HepG2 (cell line): ENCODE results near the gene USF2. TPM values are rescaled to one million over a fixed set of nuclear protein-coding genes. Genes with fewer than 3 reads are reported as not detected.

Experiments used
- CHD2 ChIP-seq: IDR thresholded peaks from 2 replicates; pipeline ENCODE4 v1.6.1; 2011; ENCODE audit warnings: low read depth, low read length, improper control_type of control experiment
- DMAP1 ChIP-seq: IDR thresholded peaks from 2 replicates; pipeline ENCODE4 v1.6.1; 2016
- DPF2 ChIP-seq: sonication (generic); formaldehyde crosslinking; IDR thresholded peaks from 2 replicates; pipeline ENCODE4 v1.4.0; 2020; ENCODE audit warnings: mild to moderate bottlenecking, low read depth, missing genetic modification reagents, borderline replicate concordance
- EHMT2 ChIP-seq: fragments of 200-600 bp; sonication (generic); IDR thresholded peaks from 2 replicates; pipeline ENCODE4 v1.7.0; 2017; ENCODE audit warnings: antibody characterized with exemption, low read depth, low read length, borderline replicate concordance
- GABPA ChIP-seq, 2 experiments: IDR thresholded peaks; 2 replicates each; pipeline ENCODE4 v1.6.1; 2011 to 2016; ENCODE audit warnings: low read depth in 2 of 2, low read length in 1 of 2, missing biosample characterization in 1 of 2, missing genetic modification characterization in 1 of 2
- KLF15 ChIP-seq: sonication (generic); formaldehyde crosslinking; IDR thresholded peaks from 2 replicates; pipeline ENCODE4 v1.8.1; 2023; ENCODE audit warnings: borderline replicate concordance, mild to moderate bottlenecking, inconsistent platforms, missing genetic modification reagents, mixed read lengths
- MTA1 ChIP-seq: sonication (generic); formaldehyde crosslinking; IDR thresholded peaks from 2 replicates; pipeline ENCODE4 v1.4.0; 2020; ENCODE audit warnings: missing genetic modification reagents, mild to moderate bottlenecking, borderline replicate concordance
- NFE2L1 ChIP-seq: sonication (generic); formaldehyde crosslinking; IDR thresholded peaks from 2 replicates; pipeline ENCODE4 v1.4.0; 2020; ENCODE audit warnings: missing genetic modification reagents, mild to moderate bottlenecking, borderline replicate concordance
- NFKBIZ ChIP-seq: IDR thresholded peaks from 2 replicates; pipeline ENCODE4 v1.6.1; 2018; ENCODE audit warnings: missing genetic modification reagents, missing compliant biosample characterization
- PAX8 ChIP-seq: sonication (generic); formaldehyde crosslinking; IDR thresholded peaks from 2 replicates; pipeline ENCODE4 v1.8.0; 2022; ENCODE audit warnings: mild to moderate bottlenecking, missing genetic modification reagents, borderline replicate concordance
- RBM39 ChIP-seq: fragments of 200-400 bp; formaldehyde crosslinking; IDR thresholded peaks from one replicate; pipeline ENCODE4 v1.6.1; 2018; ENCODE audit warnings: antibody characterized with exemption, mild to moderate bottlenecking, low read depth, low read length; ENCODE audit not compliant: poor library complexity, severe bottlenecking
- REPIN1 ChIP-seq: sonication (generic); formaldehyde crosslinking; IDR thresholded peaks from 2 replicates; pipeline ENCODE4 v1.8.0; 2022; ENCODE audit warnings: missing genetic modification reagents, low read depth, mild to moderate bottlenecking, borderline replicate concordance
- SNRNP70 ChIP-seq: fragments of 200-400 bp; formaldehyde crosslinking; IDR thresholded peaks from 2 replicates; pipeline ENCODE4 v1.6.1; 2017; ENCODE audit warnings: mild to moderate bottlenecking, low read depth, low read length, moderate library complexity
- SOX5 ChIP-seq: IDR thresholded peaks from 2 replicates; pipeline ENCODE4 v1.6.1; 2016; ENCODE audit warnings: borderline replicate concordance
- THAP11 ChIP-seq: IDR thresholded peaks from 2 replicates; pipeline ENCODE4 v1.6.1; 2016; ENCODE audit warnings: missing biosample characterization, missing genetic modification reagents
- THYN1 ChIP-seq: sonication (generic); formaldehyde crosslinking; IDR thresholded peaks from 2 replicates; pipeline ENCODE4 v1.8.1; 2023; ENCODE audit warnings: low read depth, mild to moderate bottlenecking, moderate library complexity, missing genetic modification reagents, borderline replicate concordance
- ZC3H13 ChIP-seq: sonication (generic); formaldehyde crosslinking; IDR thresholded peaks from 2 replicates; pipeline ENCODE4 v1.8.1; 2023; ENCODE audit warnings: mild to moderate bottlenecking, missing genetic modification reagents, moderate library complexity
- ZMYM4 ChIP-seq: sonication (generic); formaldehyde crosslinking; IDR thresholded peaks from 2 replicates; pipeline ENCODE4 v1.8.1; 2023; ENCODE audit warnings: mild to moderate bottlenecking, missing genetic modification reagents
- ZNF136 ChIP-seq: sonication (generic); formaldehyde crosslinking; IDR thresholded peaks from 2 replicates; pipeline ENCODE4 v1.8.1; 2022; ENCODE audit warnings: low read depth, mild to moderate bottlenecking, moderate library complexity, missing genetic modification reagents
- ZNF251 ChIP-seq: sonication (generic); formaldehyde crosslinking; IDR thresholded peaks from 2 replicates; pipeline ENCODE4 v1.9.0; 2021; ENCODE audit warnings: mild to moderate bottlenecking, missing genetic modification reagents
- ZNF468 ChIP-seq: sonication (generic); formaldehyde crosslinking; IDR thresholded peaks from 2 replicates; pipeline ENCODE4 v1.8.0; 2022; ENCODE audit warnings: mild to moderate bottlenecking, moderate library complexity, missing genetic modification reagents
- ZNF549 ChIP-seq: sonication (generic); formaldehyde crosslinking; IDR thresholded peaks from 2 replicates; pipeline ENCODE4 v1.5.0; 2020; ENCODE audit warnings: missing genetic modification reagents
- ZNF567 ChIP-seq: sonication (generic); formaldehyde crosslinking; IDR thresholded peaks from 2 replicates; pipeline ENCODE4 v1.8.1; 2023; ENCODE audit warnings: mild to moderate bottlenecking, missing genetic modification reagents, borderline replicate concordance
- ZNF607 ChIP-seq: sonication (generic); formaldehyde crosslinking; IDR thresholded peaks from 2 replicates; pipeline ENCODE4 v1.5.1; 2020; ENCODE audit warnings: missing genetic modification reagents, mild to moderate bottlenecking, borderline replicate concordance
- ZNF652 ChIP-seq: IDR thresholded peaks from 2 replicates; pipeline ENCODE4 v1.6.1; 2016; ENCODE audit warnings: low read depth, borderline replicate concordance
- ZNF790 ChIP-seq: sonication (generic); formaldehyde crosslinking; IDR thresholded peaks from 2 replicates; pipeline ENCODE4 v1.8.0; 2022; ENCODE audit warnings: missing genetic modification reagents, mild to moderate bottlenecking, borderline replicate concordance
- ZZZ3 ChIP-seq: sonication (generic); formaldehyde crosslinking; IDR thresholded peaks from 2 replicates; pipeline ENCODE4 v1.4.0; 2020; ENCODE audit warnings: missing genetic modification reagents, mild to moderate bottlenecking, borderline replicate concordance
- polyA plus RNA-seq, 8 experiments: library from polyadenylated mRNA; depleted of rRNA in 3 of 8; stranded (reverse) in 7 of 8; unstranded in 1 of 8; fragments of >200 nt; fragmentation: Illumina TruSeq in 4 of 8; extraction: Trizol in 4 of 8; gene quantifications; 2 replicates each; pipeline versions ENCODE4 v1.2.1 to v1.2.3, GENCODE V29; 2011 to 2016; ENCODE audit warnings: low read depth in 4 of 8, missing spikeins in 1 of 8, mixed read lengths in 1 of 8; ENCODE audit not compliant: insufficient read depth in 1 of 8
- total RNA-seq, 5 experiments: library from RNA; depleted of rRNA; stranded (reverse); fragments of >200 nt; fragmentation: Illumina TruSeq; extraction: Trizol; gene quantifications; 2 replicates each; pipeline ENCODE4 v1.2.3, GENCODE V29; 2016; ENCODE audit warnings: low read depth in 1 of 5
- TF ChIP-seq, protein P1 (sequence below): sonication (generic); formaldehyde crosslinking; IDR thresholded peaks from 2 replicates; pipeline ENCODE4 v1.5.1; 2020; ENCODE audit warnings: mild to moderate bottlenecking, missing genetic modification reagents, borderline replicate concordance
- TF ChIP-seq, protein P2 (sequence below): sonication (generic); formaldehyde crosslinking; IDR thresholded peaks from 2 replicates; pipeline ENCODE4 v1.4.0; 2020; ENCODE audit warnings: missing genetic modification reagents

USF2 gene
- total and polyA plus RNA-seq, 2 of the 13 experiments (the other 11 are each of a cell fraction or from before 2014, with no cell fraction given): 54.9 to 106 TPM

DNA sequence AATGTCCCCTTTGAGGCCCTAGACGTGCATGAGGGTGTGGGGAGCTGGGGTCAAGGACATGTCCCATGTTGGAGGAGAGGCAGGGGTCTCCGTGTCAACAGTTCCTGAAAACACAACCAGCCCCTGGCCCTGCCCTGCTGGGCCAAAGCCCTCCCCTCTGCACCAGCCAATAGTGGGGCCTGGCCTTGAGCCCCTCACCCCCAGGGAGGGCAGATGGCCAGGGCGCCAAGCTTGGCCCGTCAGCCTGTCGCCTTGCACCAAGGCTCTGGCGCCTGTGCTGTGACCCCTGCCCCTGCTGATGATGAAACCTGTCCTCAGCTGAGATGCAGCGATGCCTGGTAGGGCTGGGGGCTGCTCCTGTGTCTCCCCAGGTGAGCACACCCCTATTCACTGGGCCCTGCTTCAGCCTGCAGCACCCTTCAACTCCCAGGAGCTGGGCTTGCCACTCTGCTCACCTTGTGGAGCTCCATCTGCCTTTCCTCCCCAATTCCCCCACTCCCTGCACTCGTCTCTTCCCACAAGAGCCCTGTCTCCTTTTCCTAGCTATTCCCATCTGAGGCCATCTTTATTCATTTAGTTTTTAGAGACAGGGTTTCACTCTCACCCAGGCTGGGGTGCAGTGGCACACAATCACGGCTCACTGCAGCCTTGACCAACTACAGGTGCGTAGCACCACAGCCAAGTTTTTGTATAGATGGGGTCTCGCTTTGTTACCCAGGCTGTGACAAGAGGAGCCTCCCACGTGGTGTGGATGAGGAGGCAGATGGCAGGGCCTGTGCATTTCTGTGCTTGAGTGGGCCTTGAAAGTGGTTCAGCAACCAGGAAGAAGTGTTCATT, 11.4 kb downstream of the USF2 start (continued):
- TF ChIP-seq THAP11 (CRISPR knock-in tag): 0 out of 2 replicates have a peak, but pooled peaks have one; percentile 36
- TF ChIP-seq KLF15 (CRISPR knock-in tag): no peak
- no peak for TF ChIP-seq SOX5
- no peak for TF ChIP-seq CHD2
- no peak for TF ChIP-seq EHMT2
- peak; percentile 93 for TF ChIP-seq MTA1 (CRISPR knock-in tag)
- TF ChIP-seq ZNF136: no peak
- TF ChIP-seq, protein P1, sequence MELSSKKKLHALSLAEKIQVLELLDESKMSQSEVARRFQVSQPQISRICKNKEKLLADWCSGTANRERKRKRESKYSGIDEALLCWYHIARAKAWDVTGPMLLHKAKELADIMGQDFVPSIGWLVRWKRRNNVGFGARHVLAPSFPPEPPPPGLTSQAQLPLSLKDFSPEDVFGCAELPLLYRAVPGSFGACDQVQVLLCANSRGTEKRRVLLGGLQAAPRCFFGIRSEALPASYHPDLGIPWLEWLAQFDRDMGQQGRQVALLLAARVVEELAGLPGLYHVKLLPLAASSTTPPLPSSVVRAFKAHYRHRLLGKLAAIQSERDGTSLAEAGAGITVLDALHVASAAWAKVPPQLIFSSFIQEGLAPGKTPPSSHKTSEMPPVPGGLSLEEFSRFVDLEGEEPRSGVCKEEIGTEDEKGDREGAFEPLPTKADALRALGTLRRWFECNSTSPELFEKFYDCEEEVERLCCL (CRISPR knock-in tag): no peak
- TF ChIP-seq ZZZ3 (CRISPR knock-in tag): peak; percentile 78; the same call in 1 of the 2 replicates
- TF ChIP-seq, protein P2, sequence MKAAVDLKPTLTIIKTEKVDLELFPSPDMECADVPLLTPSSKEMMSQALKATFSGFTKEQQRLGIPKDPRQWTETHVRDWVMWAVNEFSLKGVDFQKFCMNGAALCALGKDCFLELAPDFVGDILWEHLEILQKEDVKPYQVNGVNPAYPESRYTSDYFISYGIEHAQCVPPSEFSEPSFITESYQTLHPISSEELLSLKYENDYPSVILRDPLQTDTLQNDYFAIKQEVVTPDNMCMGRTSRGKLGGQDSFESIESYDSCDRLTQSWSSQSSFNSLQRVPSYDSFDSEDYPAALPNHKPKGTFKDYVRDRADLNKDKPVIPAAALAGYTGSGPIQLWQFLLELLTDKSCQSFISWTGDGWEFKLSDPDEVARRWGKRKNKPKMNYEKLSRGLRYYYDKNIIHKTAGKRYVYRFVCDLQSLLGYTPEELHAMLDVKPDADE (CRISPR knock-in tag): no peak
- TF ChIP-seq ZC3H13 (CRISPR knock-in tag): peak; percentile 42; the same call in 1 of the 2 replicates
- no peak for TF ChIP-seq GABPA (IDR thresholded peaks at IDR 0.05; ENCODE audit: low read depth, low read length)
- no peak for TF ChIP-seq GABPA (CRISPR knock-in tag; IDR thresholded peaks at IDR 0.05; ENCODE audit: low read depth)
- no peak for TF ChIP-seq THYN1 (CRISPR knock-in tag)
- TF ChIP-seq ZNF790 (CRISPR knock-in tag): no peak
- TF ChIP-seq RBM39: no peak
- 0 out of 2 replicates have a peak, but pooled peaks have one; percentile 36 for TF ChIP-seq DMAP1 (CRISPR knock-in tag)
- TF ChIP-seq ZNF567: no peak
- TF ChIP-seq DPF2 (CRISPR knock-in tag): peak; percentile 54; the same call in 1 of the 2 replicates
- no peak for TF ChIP-seq ZNF251 (CRISPR knock-in tag)
- TF ChIP-seq ZMYM4: no peak
- no peak for TF ChIP-seq REPIN1 (CRISPR knock-in tag)
- no peak for TF ChIP-seq NFKBIZ
- 0 out of 2 replicates have a peak, but pooled peaks have one; percentile 48 for TF ChIP-seq PAX8 (CRISPR knock-in tag)
- no peak for TF ChIP-seq ZNF607 (CRISPR knock-in tag)
- TF ChIP-seq ZNF652: no peak
- TF ChIP-seq ZNF468 (CRISPR knock-in tag): no peak
- TF ChIP-seq NFE2L1: no peak
- no peak for TF ChIP-seq ZNF549 (CRISPR knock-in tag)
- TF ChIP-seq SNRNP70: no peak
